HepG2 (cell line): ENCODE results near the gene DOK4.
"Not testable (repeated sequence)": the region's sequence is repeated elsewhere in the genome, so short reads cannot be mapped to it uniquely, and the experiment has no call there.

Experiments
- BRCA1 ChIP-seq: sonication (generic); formaldehyde crosslinking; IDR thresholded peaks from 2 replicates; pipeline ENCODE4 v1.4.0; 2020; ENCODE audit warnings: missing genetic modification reagents
- CREM ChIP-seq, 2 experiments: sonication (generic) in 1 of 2; formaldehyde crosslinking in 1 of 2; IDR thresholded peaks; 2 replicates each; pipeline versions ENCODE4 v1.4.0 to v1.6.1; 2016 to 2020; ENCODE audit warnings: antibody characterized with exemption in 1 of 2, mild to moderate bottlenecking in 1 of 2, missing genetic modification reagents in 1 of 2
- FIP1L1 ChIP-seq: fragments of 200-400 bp; formaldehyde crosslinking; IDR thresholded peaks from 2 replicates; pipeline ENCODE4 v1.6.1; 2018; ENCODE audit warnings: low read depth, mild to moderate bottlenecking, low read length, moderate library complexity, borderline replicate concordance; ENCODE audit not compliant: insufficient read depth
- HES4 ChIP-seq: sonication (generic); formaldehyde crosslinking; IDR thresholded peaks from 2 replicates; pipeline ENCODE4 v1.9.0; 2021; ENCODE audit warnings: mild to moderate bottlenecking, missing genetic modification reagents, borderline replicate concordance
- NFE2L1 ChIP-seq: sonication (generic); formaldehyde crosslinking; IDR thresholded peaks from 2 replicates; pipeline ENCODE4 v1.4.0; 2020; ENCODE audit warnings: missing genetic modification reagents, mild to moderate bottlenecking, borderline replicate concordance
- SMAD3 ChIP-seq: sonication (generic); formaldehyde crosslinking; IDR thresholded peaks from 2 replicates; pipeline ENCODE4 v1.4.0; 2020; ENCODE audit warnings: missing genetic modification reagents
- ZNF274 ChIP-seq: sonication (generic); formaldehyde crosslinking; IDR thresholded peaks from 2 replicates; pipeline ENCODE4 v1.5.1; 2020; ENCODE audit warnings: mild to moderate bottlenecking, missing genetic modification reagents
- TF ChIP-seq, protein P1 (sequence below): sonication (generic); formaldehyde crosslinking; IDR thresholded peaks from 2 replicates; pipeline ENCODE4 v1.5.0; 2020; ENCODE audit warnings: mild to moderate bottlenecking, missing genetic modification reagents, moderate library complexity
- TF ChIP-seq, protein P2 (sequence below): sonication (generic); formaldehyde crosslinking; IDR thresholded peaks from 2 replicates; pipeline ENCODE4 v1.4.0; 2020; ENCODE audit warnings: low read depth, missing genetic modification reagents
- TF ChIP-seq, protein P3 (sequence below): sonication (generic); formaldehyde crosslinking; IDR thresholded peaks from 2 replicates; pipeline ENCODE4 v1.5.0; 2020; ENCODE audit warnings: missing genetic modification reagents
- TF ChIP-seq, protein P4 (sequence below): sonication (generic); formaldehyde crosslinking; IDR thresholded peaks from 2 replicates; pipeline ENCODE4 v1.4.0; 2020; ENCODE audit warnings: missing genetic modification reagents, borderline replicate concordance

DNA sequence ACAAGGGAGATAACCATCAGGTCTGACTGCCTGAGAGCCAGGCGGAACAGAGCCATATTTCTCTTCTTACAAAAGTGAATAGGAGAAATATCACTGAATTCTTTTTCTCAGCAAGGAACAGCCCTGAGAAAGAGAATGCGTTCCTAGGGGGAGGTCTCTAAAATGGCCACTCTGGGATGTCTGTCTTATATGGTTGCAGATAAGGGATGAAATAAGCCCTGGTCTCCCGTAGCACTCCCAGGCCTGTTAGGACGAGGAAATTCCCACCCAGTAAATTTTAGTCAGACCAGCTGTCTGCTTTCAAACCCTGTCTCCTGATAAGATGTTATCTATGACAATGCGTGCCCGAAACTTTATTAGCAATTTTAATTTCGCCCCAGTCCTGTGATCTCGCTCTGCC, 46.3 kb downstream of the DOK4 start:
- TF ChIP-seq, protein P1, sequence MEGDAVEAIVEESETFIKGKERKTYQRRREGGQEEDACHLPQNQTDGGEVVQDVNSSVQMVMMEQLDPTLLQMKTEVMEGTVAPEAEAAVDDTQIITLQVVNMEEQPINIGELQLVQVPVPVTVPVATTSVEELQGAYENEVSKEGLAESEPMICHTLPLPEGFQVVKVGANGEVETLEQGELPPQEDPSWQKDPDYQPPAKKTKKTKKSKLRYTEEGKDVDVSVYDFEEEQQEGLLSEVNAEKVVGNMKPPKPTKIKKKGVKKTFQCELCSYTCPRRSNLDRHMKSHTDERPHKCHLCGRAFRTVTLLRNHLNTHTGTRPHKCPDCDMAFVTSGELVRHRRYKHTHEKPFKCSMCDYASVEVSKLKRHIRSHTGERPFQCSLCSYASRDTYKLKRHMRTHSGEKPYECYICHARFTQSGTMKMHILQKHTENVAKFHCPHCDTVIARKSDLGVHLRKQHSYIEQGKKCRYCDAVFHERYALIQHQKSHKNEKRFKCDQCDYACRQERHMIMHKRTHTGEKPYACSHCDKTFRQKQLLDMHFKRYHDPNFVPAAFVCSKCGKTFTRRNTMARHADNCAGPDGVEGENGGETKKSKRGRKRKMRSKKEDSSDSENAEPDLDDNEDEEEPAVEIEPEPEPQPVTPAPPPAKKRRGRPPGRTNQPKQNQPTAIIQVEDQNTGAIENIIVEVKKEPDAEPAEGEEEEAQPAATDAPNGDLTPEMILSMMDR (CRISPR knock-in tag), result not testable (repeated sequence)
- TF ChIP-seq HES4 (CRISPR knock-in tag); CREM (IDR thresholded peaks at IDR 0.05); CREM (CRISPR knock-in tag; IDR thresholded peaks at IDR 0.05); ZNF274; BRCA1 (CRISPR knock-in tag); SMAD3 (CRISPR knock-in tag); FIP1L1; NFE2L1 (CRISPR knock-in tag): not testable (repeated sequence)
- TF ChIP-seq, protein P2, sequence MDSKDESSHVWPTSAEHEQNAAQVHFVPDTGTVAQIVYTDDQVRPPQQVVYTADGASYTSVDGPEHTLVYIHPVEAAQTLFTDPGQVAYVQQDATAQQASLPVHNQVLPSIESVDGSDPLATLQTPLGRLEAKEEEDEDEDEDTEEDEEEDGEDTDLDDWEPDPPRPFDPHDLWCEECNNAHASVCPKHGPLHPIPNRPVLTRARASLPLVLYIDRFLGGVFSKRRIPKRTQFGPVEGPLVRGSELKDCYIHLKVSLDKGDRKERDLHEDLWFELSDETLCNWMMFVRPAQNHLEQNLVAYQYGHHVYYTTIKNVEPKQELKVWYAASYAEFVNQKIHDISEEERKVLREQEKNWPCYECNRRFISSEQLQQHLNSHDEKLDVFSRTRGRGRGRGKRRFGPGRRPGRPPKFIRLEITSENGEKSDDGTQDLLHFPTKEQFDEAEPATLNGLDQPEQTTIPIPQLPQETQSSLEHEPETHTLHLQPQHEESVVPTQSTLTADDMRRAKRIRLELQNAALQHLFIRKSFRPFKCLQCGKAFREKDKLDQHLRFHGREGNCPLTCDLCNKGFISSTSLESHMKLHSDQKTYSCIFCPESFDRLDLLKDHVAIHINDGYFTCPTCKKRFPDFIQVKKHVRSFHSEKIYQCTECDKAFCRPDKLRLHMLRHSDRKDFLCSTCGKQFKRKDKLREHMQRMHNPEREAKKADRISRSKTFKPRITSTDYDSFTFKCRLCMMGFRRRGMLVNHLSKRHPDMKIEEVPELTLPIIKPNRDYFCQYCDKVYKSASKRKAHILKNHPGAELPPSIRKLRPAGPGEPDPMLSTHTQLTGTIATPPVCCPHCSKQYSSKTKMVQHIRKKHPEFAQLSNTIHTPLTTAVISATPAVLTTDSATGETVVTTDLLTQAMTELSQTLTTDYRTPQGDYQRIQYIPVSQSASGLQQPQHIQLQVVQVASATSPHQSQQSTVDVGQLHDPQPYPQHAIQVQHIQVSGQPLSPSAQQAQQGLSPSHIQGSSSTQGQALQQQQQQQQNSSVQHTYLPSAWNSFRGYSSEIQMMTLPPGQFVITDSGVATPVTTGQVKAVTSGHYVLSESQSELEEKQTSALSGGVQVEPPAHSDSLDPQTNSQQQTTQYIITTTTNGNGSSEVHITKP (CRISPR knock-in tag), result not testable (repeated sequence)
- TF ChIP-seq, protein P3, sequence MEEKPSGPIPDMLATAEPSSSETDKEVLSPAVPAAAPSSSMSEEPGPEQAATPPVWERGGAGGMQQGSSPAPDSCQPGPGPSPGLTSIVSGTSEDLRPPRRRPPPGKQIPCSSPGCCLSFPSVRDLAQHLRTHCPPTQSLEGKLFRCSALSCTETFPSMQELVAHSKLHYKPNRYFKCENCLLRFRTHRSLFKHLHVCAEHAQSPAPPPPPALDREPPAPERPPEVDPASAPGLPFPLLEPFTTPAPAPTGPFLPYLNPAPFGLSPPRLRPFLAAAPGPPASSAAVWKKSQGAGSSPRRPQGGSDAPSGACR, result not testable (repeated sequence)
- TF ChIP-seq, protein P4, sequence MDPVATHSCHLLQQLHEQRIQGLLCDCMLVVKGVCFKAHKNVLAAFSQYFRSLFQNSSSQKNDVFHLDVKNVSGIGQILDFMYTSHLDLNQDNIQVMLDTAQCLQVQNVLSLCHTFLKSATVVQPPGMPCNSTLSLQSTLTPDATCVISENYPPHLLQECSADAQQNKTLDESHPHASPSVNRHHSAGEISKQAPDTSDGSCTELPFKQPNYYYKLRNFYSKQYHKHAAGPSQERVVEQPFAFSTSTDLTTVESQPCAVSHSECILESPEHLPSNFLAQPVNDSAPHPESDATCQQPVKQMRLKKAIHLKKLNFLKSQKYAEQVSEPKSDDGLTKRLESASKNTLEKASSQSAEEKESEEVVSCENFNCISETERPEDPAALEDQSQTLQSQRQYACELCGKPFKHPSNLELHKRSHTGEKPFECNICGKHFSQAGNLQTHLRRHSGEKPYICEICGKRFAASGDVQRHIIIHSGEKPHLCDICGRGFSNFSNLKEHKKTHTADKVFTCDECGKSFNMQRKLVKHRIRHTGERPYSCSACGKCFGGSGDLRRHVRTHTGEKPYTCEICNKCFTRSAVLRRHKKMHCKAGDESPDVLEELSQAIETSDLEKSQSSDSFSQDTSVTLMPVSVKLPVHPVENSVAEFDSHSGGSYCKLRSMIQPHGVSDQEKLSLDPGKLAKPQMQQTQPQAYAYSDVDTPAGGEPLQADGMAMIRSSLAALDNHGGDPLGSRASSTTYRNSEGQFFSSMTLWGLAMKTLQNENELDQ, result not testable (repeated sequence)
